Amniotic epithelial cell (primary cell): Measurements from ENCODE around the gene CNBP.

Source experiments
- DNase-seq: peaks from one replicate; pipeline ENCODE4 v3.0.0-alpha.2; 2010; ENCODE audit warnings: low read depth

CNBP gene

DNA sequence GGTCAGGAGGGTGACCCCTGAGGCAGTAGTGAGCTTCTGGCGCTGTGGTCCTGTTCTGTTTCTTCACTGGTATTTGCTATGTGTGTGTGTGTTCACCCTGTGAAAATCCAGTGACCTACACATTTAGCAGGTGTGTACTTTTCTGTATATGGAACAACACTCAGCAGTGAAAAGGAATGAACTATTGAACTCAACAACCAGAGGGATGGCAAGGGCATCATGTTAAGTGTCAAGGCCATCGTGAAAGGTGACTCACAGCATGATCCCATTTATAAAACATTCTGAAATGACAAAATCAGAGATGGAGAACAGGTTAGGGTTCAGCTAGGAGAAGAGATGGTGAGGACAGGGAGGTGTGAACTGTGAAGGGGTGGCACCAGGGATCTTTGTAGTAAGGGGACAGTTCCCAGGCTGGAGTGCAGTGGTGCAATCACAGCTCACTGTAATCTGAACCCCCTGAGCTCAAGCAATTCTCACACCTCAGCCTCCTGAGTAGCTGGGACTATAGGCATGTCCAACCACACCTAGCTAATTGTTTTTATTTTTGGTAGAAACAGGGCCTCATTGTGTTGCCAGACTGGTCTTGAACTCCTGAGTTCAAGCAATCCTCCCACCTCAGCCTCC lies 52.1 kb downstream of the CNBP start:
- DNase-seq, result no peak

DNA sequence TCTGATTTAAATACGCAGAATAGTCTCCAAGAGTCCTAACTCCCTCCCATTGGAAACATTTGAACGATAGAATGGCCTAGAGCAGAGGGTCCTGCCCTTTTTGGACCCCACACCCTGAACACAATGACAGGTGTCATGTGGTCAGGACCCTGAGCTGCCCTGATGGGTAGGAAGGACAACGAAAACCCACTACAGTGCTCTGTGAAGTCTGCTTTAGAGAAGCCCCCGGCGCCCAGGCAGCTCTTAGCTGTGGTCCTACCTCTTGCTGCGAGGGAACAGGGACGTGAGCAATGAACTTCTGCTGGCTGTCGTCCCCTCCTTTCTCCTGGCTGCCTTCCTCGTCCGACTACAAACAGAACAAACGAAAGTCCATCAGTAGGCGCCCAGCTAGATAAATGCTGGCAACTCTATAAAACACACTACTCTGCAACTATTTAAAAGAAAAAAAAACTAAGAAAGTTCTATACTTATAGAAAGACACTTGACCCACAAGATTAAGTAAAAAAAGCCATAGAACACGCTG lies 53.3 kb downstream of the CNBP start:
- no peak for DNase-seq

DNA sequence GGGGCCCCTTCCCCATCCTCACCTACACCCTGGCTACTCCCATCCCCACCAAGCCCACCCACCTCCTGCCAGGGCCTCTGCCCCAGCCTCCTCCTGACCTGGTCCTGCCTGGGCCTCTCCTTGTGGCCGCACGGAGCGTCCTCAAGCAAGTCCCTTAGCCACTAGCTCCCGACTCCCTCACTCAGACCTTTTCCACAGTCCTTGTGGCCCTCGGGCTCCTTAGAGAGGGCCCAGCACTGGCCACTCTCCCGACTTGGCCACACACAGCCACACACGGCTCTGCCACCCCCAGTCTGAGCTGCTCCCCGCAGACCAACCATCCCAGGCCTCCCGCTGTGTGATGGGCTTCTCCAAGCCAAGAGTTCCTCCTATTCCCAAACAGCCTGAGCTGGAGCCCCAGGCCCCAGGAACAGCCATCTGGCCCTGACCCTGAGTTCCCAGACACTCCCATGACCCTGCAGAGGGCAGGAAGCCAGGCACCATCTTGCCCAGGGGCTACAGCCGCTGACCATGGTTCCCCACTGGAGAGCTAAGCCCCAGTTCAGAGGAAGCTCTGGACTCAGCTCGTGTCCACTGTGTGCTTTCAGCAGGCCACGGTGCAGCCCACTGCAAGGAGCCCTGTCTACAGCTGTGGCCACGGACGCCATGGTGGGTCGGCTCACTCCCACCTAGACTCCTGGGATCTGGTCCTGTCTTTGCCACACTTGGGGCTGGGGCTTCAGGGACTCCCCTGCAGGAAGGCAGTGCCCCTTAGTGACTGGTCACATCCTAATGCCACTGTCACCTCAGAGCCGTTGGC lies 55.1 kb downstream of the CNBP start:
- DNase-seq, result no peak

DNA sequence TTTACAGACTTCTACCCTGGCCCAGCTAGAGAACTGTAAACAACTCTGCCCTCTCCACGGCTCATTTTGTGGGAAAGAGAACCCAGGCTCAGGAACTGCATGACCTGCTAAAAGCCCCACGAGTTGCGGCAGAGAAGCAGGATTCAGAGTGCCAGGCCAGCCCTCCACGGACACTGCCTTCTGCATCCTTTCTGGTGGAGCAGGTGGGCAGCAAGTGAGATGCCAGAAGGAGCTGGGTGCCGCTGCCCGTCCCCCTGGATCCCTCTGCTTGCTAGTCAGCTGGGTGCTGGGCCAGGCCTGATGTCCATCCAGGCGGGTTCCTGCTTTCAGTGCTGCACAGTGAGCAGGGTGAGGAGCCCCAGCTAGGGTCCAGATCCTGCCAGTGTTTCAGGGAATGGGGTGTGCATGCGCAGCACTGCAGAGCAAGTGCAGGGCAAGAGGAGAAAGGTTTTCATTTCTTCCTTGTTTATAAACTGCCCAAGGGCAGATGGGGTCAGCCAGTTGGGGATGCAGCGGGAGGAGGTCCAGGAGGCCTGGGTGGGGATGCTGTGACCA lies 56.9 kb downstream of the CNBP start:
- DNase-seq, result no peak

DNA sequence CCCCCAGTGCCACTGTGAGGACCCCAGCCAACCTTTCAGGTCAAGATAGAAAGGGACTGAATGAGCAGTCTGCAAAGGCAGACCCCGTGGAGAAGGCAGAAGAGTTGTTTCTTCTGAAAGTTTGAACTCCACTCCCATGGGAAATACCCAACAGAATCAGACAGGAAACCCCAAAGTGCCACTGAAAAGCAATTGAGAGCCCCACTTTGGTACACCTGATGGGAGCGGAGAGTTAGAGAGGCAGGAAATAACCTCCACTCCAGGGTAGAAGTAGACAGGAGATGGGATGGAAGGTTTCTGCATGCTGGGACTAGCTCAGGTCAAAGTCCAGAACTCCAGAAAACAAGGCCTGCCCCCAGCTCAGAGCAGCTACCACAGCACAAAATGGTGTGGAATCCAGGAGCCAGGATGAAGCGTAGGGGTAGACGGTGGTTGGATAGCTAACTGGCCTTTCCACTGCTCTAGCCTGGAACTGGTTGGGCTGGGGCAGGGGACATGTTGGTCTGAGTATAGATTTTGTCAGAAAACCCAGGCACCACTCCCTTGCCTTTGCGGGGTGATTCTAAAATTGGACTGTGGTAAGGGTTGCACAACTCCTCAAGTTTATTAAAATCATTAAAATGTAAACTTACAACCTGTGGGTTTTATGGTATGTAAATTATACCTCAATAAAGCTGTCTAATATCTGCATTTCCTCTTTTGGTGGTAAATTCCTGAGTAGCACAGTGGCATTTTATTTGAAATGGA lies 60.2 kb downstream of the CNBP start:
- no peak for DNase-seq

DNA sequence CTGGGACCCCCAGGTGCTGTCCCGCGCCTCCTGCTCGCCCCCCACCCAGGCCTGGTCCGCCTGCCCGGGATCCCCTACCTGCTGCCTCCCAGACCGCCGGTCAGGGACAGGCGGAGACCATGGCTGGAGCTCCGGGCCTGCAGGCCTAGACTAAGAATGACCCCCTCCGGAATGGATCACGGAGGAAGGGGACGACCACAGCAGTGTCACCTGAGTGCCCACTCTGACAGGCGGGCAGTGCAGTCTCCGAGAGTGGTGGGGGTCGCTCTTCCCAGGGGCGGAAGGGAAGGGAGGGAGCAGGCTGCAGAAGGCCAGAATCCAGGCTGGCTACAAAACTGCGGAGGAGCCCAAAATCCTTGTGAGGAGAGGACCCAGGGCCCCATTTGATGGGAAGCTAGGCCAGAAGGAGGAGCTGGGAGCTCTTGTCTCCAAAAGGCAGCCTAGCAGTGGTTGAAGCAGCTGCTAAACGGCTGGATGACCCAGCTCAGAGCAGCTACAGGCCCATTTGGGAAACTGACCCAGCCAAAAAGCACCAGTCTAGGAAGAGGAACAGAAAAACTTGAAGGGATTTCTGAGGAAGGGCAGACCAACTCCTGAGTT lies 61.2 kb downstream of the CNBP start:
- no peak for DNase-seq

DNA sequence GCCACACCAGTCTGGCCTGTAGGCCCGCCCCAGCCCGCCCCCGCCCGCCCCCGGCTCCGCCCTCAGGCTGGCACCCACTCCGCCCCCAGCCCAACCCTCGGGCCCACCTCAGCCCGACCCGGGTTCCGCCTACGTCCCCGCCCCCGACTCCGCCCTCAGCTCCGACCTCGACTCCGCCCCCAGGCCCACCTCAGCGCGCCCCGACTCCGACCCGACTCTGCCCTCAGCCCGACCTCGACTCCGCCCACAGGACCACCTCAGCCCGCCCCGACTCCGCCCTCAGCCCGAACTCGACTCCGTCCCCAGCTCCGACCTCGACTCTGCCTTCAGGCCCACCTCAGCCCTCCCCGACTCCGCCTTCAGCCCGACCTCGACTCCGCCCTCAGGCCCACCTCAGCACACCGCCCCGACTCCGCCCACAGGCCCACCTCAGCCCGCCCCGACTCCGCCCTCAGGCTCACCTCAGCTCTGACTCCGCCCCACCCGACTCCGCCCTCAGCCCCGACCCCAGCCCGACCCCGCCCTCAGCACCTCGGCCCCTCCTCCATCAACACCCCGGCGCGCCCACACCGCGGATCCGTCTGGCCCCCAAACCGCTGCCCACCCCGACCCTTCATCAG lies 61.8 kb downstream of the CNBP start, which contains the start of gene RAB43:
Gene RAB43, minus strand, starts transcription at position 13 of the 620 bp plus-strand sequence. CDS start 315 bp downstream, outside the sequence.
- DNase-seq, result peak; percentile 72

DNA sequence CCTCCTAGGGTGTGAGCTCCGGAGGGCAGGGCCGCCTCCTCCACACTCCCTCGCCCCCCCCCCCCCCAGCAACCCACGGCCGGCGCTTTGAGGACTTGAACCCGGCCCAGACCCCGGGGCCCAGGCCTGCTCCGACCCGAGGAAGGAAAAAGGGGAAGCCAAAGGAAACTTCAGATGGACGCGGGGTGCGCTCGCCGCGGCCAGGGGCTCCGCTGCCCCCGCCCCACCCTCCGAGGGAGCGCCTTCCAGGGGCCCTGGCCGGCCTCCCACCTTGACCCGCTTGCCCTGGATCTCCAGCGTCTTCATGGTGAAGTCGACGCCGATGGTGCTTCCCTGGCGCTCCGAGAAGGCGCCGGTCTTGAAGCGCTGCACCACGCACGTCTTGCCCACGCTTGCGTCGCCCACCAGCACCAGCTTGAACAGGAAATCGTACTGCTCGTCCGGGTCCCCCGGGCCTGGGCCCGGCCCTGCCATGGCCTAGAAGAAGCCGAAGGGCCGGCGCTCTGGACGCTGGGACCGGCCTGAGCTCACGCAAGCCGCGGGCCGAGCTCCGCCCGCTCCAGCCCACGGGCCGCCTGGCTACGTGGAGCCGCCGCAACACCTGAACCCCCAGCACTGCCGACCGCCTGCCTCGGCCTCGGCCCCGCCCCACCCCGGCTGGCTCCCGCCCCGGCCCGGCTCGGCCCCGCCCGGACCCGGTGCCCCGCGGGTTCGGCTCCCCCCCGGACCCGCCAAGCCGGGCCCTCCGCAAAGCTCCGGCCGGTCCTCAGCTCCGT lies 62.5 kb downstream of the CNBP start:
- no peak for DNase-seq

DNA sequence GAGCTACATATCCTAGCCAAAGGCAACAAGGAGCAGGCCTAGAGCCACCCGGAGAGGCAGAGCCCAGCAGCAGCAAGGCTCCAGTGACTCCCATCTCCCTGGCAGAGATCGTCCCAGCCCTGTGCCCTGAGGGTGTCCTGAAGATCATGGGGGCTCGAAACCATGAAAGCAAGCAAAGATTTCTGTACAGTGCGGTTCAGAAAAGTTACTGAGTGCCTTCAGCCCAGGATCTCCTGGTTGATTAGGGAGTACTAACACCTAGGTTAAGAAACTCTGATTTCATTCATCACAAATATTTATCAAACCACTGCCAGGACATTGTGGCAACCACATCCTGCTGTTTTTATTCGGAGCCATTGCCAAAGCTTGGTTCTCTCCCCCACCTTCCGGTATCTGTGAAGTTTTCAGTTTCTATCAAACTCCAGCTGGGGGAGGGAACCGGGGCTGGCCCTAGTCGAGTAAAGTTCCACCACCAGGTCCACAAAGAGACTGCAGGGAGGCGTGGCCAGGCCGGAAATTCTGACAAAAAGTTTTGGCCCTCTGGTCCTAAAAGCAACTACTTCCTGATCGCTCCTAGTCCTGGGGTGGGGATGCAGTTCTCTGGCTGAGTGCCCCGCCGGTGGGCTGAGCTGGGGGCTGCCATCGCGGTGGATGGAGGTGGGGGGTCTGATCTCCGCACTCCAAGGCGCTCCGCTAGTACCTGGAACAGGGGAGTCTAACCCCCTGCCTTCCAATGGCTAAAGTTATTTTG lies 63.3 kb downstream of the CNBP start:
- peak; percentile 94 for DNase-seq

DNA sequence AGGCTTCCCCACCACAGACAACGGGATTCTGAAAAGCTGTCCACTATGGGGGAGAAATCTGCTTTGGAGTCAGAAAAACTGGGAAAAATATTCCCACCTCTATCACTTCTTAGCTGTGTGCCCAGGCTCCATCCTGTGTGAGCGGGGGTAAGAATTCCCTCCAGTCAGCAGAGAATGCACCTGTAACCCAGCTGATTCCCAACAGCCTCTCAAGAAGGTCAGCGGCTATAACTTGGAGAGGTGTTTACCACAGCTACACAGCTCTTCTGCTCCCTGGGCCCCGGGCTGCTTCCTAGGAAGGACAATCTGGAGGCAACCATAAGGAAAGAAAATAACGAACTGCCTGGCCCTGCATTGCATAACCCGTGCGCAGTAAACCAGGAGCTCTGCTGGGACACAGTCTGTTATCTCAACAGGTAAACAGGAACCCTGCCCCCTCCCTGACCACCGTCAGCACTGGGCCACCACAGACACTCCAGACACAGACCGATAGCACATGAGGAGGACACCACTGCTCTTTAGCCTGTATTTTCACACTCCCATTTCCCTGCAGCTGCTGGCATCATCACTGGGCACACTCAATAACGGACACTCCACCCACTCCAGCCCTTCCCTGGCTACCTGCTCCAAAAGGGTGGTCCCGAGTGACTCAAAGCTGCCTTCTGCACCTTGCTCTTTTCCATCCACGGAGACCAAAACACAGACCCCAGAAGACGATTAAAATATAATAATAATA lies 64.2 kb downstream of the CNBP start:
- no peak for DNase-seq

DNA sequence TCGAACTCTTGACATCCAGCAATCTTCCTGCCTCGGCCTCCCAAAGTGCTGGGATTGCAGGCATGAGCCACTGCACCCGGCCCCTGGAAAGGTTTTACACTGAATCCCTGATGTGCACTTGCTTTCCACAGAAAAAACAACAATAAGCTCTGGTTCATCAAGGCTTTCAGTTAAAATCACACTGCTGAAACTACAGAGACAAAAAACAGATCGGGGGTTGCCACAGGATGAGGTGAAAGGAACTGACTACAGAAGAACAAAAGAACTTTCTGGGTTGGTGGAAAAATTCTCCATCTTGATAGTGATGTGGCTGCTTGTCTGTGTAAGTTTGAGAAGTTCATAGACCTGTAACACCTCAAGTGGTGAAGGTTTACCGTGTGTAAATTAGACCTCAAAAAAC lies 65.0 kb downstream of the CNBP start:
- DNase-seq, result no peak
